ENCODE results near the gene SOCS6.

DNA sequence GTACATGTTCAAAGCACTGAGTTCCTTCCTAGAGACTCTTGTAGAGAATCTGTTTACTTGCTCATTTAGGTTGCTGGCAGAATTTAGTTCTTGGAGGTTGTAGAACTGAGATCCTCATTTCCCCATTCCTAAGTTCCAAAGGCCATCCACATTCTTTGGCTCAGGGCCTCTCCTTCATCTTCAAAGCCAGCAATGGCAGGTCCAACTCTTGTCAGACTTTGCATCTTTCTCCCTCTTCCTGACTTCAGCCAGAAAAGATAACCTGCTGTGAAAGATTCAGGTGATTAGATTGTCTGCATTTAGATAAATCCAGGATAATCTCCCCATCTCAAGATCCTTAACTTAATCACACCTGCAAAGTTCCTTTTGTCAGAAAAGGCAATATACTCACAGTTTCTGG, 51.1 kb downstream of the SOCS6 start:
- TF ChIP-seq CTCF (conservative IDR thresholded peaks at IDR 0.05 in 1 of 2, IDR thresholded peaks at IDR 0.05 in 1 of 2; ENCODE audit: extremely low read depth in 1 of 2, insufficient read depth in 1 of 2, low read depth in 1 of 2, low read length in 2 of 2) (no peak), EZH2 (IDR thresholded peaks at IDR 0.05; ENCODE audit: borderline replicate concordance, low read length) (no peak)
